HG03060 (cell line): ENCODE measurements around the gene DLX2.
"Not testable (repeated sequence)": the region's sequence is repeated elsewhere in the genome, so short reads cannot be mapped to it uniquely, and the experiment has no call there.

Experiments
- ATAC-seq: cut with Tn5 transposase; IDR thresholded peaks from one replicate; pipeline ENCODE4 v1.9.1; 2021; ENCODE audit warnings: low read depth, moderate number of reproducible peaks; ENCODE audit not compliant: unreplicated experiment

DLX2 gene

DNA sequence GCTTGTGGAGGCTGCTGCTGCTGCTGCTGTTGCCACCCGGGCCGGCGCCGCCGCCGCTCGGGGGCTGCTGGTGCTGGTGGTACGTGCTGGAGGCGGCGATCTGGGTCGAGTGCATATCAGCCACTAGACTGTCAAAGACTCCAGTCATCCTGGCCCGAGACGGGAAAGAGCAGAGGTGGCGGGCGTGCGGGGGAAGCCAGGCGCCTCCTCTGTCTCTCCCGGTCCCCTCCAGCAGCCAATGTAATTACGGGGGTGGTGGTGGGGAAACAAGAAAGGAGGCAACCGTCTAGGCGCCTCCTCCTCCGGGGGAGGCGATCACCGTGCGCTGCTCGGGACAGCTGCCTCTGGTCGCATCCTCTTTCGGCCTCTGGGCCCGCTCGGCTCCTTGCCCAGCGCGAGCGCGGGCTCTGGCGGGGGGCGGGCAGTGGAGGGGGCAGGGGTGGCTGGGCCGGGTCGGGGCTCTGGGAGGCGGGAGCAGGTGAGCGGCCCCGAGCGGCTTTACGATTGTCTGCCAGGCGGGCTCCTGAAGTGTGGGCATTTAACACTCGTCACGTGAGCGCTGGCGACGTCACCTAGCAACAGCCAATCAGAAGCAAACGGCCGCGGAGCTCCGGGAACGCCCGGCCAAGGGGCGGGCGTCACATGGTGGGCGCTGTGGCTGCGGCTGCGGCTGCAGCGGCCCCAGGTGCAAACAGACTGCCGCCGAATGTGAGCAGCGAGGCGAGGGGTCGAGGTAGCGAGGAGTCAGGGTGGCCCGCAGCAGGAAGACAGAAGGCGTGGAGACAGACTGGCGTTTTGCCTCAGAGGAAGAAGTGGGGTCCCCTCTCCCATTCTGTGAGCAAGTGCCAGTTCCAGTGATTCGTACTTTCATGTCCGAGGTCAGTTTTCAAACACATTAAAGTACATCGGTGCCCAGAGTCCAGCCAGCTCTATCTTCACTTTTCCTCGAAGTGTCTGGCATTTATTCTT is at the start of gene DLX2:
DLX2 (minus strand) TSS at position 510 of the 969 bp plus-strand sequence; CDS start at position 148, 362 bp downstream.
- no peak for ATAC-seq

DNA sequence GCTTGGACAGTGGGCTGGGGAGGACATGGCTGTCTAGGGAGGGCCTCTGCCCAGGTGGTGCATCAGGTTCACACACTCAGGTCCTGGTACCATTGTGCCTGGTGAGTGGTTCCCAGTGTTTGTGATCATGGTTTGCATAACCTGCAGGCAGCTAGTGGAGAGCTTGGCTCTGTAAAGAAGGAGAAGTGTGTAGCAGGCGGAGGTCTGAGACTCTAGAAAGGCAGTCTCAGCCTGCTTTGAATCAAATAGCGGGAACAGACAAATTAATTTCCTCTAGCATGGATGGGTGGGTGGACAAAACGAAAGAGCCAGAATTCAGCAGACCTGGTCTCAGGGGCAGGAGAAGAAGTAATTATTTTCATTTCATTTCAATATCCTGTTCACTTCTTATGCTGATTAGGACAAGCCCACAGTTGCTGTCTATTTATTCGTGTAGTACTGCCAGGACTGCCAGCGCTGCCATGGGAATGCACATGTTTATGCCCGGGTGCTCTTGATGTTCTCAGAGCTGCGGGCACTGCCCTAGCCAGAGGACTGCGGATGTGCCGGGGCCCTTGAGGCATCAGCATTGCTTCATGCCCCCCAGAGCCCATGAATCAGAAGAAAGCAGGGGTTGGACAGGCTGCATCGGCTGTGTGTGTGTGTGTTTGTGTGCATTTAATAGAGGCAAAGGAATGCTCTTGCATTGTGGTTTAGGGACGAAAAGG is 45.4 kb upstream of the DLX2 start:
- ATAC-seq, result no peak

DNA sequence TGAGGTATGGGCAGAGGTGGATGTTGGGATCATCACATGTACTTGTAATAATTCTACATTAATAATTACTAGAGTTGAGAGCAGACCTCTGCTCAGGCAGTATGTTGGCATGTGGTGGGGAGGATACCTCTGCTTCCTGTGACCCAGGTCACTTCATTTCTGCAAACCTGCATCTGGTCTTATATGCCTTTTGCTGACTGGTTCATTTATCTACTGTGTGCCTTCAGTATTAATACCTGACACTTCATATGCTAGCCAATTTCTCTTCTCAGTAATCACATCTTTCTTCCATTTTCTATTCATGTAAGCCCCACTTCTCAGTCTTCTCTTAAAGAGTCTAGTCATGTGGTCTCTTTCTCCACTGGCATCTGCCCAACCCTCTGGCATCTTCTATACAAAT is 41.1 kb upstream of the DLX2 start:
- ATAC-seq, result no peak

DNA sequence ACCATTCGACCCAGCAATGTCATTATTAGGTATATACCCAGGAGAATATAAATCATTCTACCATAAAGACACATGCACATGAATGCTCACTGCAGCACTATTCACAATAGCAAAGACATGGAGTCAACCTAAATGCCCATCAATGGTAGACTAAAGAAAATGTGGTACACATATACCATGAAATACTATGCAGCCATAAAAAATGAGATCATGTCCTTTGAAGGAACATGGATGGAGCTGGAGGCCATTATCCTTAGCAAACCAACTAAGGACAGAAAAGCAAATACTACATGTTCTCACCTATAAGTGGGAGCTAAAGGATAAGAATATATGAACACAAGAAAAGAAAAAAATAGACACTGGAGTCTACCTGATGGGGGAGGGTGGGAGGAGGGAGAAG is 36.0 kb upstream of the DLX2 start:
- not testable (repeated sequence) for ATAC-seq

DNA sequence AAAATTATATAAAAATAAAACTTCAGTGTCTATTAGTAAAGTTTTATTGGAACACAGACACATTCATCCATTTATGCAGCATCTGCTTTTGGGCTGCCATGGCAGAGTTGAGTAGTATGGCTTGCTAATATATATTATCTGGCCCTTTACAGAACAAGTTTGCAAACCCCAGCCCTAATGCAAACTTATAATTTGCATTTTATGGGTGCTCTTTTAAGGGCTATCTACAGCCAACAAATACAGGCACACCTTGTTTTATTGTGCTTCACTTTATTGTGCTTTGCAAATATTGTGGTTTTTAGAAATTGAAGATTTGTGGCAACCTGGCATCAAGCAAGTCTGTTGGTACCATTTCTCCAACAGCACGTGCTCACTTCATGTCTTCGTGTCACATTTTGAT is 35.2 kb upstream of the DLX2 start:
- no peak for ATAC-seq

DNA sequence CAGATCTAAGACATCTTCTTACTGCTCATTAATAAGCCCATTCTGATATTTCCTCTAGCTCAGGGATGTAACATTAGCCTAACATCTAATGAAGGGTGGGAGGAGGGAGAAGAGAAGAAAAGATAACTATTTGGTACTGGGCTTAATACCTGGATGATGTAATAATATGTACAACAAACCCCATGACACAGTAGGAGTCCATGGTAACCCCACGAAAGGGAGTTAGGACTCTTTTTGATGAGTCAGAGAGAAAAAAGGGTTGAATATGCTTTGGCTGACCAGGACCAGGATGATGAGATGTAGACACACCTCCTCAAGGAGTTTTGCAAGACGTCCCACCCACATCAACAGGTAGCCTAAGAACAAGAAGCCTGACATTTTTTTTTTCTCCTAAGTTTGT is 34.4 kb upstream of the DLX2 start:
- no peak for ATAC-seq

DNA sequence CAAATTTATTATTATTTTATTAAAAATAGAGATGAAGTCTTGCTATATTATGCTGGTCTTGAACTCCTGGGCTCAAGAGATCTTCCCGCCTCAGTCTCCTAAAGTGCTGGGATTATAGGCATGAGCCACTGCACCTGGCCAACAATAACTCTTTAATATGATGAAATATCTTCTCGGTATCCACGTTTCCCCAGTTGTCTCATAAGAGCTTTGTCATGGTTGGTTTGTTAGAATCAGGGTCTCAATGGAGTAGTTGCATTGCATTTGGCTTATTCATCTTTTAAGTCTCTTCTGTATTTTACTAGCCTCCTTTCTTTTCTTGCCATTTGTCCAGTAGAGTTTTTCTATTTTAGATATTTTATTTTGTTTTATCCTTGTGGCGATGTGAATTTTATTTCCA is 32.7 kb upstream of the DLX2 start:
- no peak for ATAC-seq

DNA sequence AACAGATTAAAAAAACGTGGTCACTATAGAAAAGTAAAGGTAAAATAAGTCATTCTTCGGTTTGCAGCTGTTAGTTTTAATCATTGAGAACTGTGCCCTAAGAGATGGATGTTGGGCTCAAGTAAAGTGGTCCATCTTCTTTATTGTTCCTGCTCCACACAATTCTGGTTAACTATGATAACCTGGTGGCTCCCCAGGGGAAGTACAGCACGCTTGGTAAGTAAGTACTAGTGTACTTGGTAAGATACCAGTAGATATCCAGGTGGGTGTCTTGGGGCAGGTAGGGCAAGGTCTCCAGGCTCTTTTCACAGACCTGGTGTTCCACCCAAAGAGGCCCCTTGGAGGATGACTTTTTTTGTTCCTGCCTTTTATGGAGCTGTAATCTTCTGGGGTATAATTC is 31.6 kb upstream of the DLX2 start:
- no peak for ATAC-seq

DNA sequence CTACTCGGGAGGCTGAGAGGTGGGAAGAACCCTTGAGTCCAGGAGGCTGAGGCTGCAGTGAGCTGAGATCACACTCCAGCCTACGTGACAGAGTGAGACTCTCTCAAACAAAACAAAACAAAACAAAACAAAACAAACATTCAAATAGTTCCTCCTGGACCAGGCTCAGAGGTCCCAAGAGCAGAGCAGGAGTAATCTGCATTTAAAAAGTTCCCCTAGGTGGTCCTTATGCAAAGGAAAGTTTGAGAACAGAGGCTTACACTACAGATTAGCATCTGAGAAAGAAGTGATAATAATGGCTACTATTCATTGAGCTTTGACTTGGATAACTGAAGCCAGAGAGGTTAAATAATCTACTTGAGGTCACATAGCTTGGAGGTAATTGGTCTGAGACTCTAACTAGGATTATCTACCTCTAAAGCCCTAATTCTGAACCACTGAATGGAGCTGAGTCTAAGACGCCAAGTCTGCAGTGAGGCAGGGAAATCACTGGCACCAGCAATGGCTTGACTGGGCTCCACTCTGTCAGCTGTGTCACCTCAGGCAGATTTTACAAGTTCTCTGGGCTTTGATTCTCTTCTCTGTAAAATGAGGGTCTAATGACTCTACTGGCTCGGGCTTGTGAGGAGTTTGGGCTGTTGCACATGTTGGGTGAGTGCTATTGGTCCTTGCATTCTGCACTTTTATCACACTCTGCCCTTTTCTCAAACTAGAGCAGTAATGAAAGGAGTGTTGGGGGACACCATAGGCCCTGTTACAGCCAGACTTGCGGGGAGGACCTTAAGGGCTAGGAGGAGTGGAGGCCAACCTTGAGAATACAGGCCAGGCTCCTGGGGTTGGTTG is 29.2 kb upstream of the DLX2 start:
- no peak for ATAC-seq

DNA sequence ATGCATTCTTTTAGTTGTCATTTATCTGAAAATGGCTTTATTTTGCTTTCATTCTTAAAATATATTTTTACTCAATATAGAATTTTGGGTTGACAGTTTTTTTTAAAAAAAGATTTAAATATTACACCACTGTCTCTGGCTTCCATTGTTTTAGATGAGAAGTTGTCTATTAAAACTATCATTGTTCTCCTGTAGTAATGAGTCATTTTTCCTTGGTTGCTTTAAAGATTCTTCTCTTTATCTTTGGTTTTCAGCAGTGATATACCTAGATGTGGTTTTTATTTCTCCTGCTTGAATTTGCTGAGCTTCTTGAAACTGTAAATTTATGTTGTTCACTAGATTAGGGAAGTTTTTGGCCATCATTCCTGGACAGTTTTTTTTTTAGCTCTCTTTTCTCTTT is 26.7 kb upstream of the DLX2 start:
- ATAC-seq, result no peak

DNA sequence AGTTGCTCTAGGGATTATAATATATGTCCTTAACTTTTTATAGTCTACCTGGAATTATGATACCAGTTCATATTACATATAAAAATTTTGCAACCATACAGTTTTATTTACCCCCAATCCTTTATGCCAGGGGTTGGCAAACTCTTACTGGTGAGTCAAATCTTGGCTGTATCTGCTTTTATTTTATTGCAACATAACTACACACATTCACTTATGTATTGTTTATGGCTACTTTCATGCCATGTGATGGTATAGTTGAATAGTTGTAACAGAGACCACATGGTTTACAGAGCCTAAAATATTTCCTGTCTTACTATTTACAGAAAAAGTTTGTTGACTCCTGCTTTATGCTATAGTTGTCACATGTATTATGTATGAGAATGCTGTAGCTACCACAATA is 25.8 kb upstream of the DLX2 start:
- no peak for ATAC-seq

DNA sequence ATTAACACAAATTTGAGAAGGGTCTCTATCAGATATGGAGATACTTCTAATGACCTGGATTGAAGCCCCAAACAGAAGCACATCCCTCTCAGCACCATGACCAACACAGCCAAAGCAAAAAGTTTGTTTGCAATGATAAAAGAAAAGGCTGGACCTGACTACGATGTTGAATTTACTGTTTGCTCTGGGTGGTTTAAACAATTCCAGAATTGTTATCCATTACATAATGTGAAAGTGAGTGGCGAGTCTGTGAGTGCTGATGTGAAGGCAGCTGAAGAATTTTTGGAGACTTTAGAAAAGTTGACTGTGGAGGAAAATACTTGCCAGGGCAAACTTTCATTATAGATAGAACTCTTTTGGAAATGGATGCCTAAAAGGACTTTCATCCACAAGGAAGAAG is 17.4 kb upstream of the DLX2 start:
- ATAC-seq, result no peak

DNA sequence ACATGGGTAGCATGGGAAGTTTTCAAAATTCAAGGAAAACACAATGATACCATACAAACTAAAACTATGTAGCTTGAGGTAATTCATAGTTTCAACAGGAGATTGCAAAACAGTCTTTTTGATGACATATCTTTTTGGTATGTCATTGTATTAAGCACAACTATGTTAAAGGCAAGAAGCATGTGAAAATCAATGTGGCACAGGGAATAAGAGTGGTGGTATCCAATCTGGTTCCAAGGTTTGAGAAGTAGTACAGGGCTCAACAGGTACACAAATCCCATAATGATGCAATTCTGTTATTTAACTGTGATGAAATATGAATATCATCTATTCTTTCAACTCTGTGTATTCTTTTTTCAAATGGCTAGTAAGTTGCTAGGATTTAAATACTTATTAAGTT is 16.4 kb upstream of the DLX2 start:
- no peak for ATAC-seq

DNA sequence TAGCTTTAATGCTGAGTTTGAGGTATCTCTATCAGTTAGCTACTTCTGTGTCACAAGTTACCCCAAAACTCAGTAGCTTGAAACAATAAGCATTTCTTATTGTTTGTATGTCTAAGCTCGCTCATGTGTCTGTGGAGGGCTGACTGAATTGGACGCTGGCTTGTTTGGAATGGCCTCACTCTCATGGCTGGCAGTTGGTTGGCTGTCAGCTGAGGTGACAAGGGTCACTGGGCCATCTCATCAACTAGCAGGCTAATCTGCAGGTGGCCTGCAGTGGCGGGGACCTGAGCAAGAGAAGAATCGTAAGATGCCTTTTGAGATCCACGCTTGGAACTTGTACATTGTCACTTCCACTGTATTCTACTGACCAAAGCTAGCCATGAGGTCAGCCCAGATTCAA is 13.4 kb upstream of the DLX2 start:
- ATAC-seq, result no peak

DNA sequence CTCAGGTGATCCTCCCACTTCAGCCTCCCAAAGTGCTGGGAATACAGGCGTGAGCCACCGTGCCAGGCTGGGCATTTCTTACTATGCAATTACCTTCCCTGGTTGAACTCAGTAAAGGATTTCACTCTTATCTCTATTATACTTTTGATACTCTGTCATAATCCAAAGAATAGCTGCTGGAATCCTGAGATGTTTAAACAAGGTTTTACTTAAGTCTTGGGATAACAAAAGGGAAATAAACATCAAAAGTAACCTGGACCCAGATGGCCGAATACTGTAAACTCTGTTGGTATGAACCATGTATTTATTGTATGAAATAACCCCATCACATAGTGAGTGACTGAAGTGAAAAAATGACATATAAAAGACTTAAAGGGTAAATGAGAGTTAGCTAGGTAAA is 11.9 kb upstream of the DLX2 start:
- ATAC-seq, result no peak

DNA sequence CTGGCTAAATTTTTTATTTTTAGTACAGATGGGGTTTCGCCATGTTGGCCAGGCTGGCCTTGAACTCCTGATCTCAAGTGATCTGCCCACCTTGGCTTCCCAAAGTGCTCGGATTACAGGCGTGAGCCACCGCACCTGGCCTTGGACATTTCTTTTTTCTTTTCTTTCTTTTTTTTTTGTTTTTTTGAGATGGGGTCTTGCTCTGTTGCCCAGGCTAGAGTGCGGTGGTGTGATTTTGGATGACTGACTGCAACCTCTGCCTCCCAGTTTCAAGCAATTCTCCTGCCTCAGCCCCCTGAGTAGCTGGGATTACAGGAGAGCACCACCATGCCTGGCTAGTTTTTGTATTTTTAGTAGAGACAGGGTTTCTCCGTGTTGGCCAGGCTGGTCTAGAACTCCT is 11.5 kb upstream of the DLX2 start:
- not testable (repeated sequence) for ATAC-seq

DNA sequence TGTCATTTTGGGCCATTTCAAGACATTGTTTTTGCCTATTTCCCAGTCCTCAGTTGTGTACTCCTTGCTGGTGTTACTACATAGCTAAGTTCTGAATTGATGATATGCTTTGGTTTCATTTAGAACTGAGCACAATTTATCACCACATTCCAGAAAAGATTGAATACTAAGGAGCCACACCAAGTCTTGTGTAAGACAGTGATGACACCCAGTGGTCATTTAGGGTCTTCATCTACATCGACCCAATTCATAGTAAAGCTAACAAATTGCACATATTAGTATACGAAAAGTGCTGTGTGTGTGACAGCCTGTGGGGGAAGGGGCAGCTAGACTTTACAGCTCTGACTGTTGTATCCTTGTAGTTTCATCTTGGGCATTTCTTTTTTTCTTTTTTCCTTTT is 10.9 kb upstream of the DLX2 start:
- no peak for ATAC-seq

DNA sequence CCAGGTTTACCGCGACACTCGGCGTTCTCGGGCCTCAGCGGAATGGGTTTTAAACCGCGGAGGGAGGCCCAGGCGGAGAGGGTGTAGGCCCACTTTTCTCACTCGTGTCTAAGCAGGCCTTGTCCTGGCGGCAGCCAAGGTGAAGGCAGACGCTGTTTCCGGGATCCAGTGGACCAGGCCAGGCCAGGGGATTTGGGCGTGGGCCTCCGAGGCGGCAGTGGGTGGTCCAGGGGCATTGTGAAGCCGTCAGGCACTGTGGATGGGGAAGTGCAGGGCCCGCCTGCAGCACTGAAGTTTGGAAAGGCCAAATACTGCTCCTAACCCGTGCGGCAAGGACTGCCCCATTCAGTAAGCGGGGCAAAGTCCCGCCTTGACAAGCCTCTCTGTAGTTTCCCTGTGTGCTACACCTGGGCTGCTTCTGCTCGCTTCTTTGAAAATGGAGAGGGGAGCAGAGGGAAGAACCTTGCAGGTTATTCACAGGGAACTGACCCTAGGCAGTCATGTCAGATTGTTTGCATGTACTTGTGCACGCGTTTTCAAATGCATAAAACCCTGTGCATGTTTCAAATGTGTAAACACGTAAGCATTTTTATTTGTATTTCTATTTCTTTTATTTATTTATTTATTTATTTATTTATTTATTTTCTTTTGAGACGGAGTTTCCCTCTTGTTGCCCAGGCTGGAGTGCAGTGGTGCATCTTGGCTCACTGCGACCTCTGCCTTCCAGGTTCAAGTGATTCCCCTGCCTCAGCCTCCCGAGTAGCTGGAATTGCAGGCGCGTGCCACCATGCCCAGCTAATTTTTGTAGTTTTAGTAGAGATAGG is 7.5 kb upstream of the DLX2 start:
- no peak for ATAC-seq

DNA sequence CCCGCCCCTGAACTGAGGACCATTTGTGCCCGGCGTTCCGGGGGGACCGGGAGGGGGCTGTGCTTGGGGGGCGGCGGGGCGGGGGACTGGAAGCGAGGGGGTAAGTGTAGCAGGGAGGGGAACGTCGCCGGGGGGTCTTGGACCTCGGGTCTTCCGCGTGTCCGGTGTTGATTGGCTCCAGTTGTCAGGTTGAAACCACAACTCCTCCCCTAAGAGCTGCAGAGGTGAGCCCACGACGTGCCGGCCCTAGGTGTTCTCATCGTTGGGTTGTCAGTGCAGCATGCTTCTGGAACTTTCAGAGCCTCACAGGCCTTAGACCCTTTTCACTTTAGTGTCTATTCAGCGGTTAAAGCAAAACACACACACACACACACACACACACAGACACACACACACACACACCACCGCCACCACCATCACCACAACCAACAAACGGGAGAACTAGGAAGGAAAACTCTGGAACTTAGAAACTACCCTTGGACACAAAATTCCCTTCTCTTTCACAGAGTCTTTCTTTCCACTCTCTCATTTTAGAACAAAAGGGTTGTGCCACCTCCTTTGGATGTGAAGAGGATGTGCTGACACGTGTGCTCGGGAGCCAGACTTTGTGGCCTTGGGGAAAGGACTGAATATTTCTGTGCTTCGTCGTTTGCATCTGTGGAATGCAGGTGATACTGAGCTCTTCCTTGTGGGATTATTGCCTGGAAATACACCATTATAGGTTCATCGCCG is 6.7 kb upstream of the DLX2 start:
- no peak for ATAC-seq

DNA sequence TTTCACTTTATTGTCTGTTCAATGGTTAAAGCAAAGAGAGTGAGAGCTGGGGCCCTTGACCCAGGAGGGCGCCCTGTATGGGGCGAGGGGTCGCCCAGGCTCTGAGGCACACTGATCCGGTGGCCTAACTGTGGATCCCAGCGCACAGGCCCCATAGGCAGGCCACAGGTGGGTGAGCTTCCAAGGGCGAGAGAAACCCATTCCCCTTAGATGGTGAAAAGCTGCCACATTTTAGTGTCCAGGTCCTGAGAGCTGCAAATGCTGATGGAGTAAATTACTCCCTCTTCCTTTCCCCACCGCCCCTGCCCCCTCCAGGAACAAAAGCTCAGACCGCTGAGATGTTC is 5.9 kb upstream of the DLX2 start:
- no peak for ATAC-seq
